IPS-20b (cell line): ENCODE data around the gene ZNF573.

Source experiments
- H3K27ac ChIP-seq: one replicate; pipeline ENCODE4 v1.5.1; 2013; ENCODE audit warnings: low read length
- H3K27me3 ChIP-seq: 2 replicates; pipeline ENCODE4 v1.6.1; 2013; ENCODE audit warnings: mild to moderate bottlenecking, low read length, inconsistent platforms; ENCODE audit not compliant: insufficient read depth
- H3K36me3 ChIP-seq: 2 replicates; pipeline ENCODE4 v1.6.1; 2013; ENCODE audit warnings: low read depth, mild to moderate bottlenecking, inconsistent platforms, low read length, moderate library complexity; ENCODE audit not compliant: insufficient read depth
- H3K4me1 ChIP-seq: 2 replicates; pipeline ENCODE4 v1.6.1; 2013; ENCODE audit warnings: mild to moderate bottlenecking, control low read depth, inconsistent platforms, low read length, moderate library complexity; ENCODE audit not compliant: insufficient read depth
- H3K4me3 ChIP-seq: 2 replicates; pipeline ENCODE4 v1.5.1; 2013; ENCODE audit warnings: mild to moderate bottlenecking, low read length, inconsistent platforms
- H3K9ac ChIP-seq: 2 replicates; pipeline ENCODE4 v1.6.1; 2013; ENCODE audit warnings: low read depth, mild to moderate bottlenecking, inconsistent platforms, low read length, moderate library complexity
- H3K9me3 ChIP-seq: 2 replicates; pipeline ENCODE4 v1.6.1; 2013; ENCODE audit warnings: mild to moderate bottlenecking, low read depth, low read length, inconsistent platforms; ENCODE audit not compliant: insufficient read depth

Gene ZNF573

GRCh38 chr19:37738371-37738770 lies 41.0 kb downstream of the ZNF573 start:
- Histone ChIP-seq H3K27ac (no peak overlapping the region), H3K9me3 (peaks cover 35% of the 10 kb centered on the region), H3K27me3 (no peaks in the 10 kb centered on the region), H3K4me3 (no peak overlapping the region), H3K36me3 (peaks cover 26% of the 10 kb centered on the region), H3K4me1 (no peaks in the 10 kb centered on the region), H3K9ac (no peak overlapping the region)

GRCh38 chr19:37725181-37725580 lies 54.2 kb downstream of the ZNF573 start:
- H3K4me1 ChIP-seq, result no peaks in the 10 kb centered on the region
- H3K27ac ChIP-seq, result no peak overlapping the region
- no peak overlapping the region for H3K4me3 ChIP-seq
- no peaks in the 10 kb centered on the region for H3K9me3 ChIP-seq
- no peak overlapping the region for H3K9ac ChIP-seq
- H3K27me3 ChIP-seq, result no peaks in the 10 kb centered on the region
- no peaks in the 10 kb centered on the region for H3K36me3 ChIP-seq

GRCh38 chr19:37719927-37720265 lies 59.5 kb downstream of the ZNF573 start:
- H3K4me1 ChIP-seq, result peaks cover 18% of the 10 kb centered on the region; the same call in 1 of the 2 replicates
- H3K4me3 ChIP-seq, result peak overlapping the region; percentile 94; the same call in 1 of the 2 replicates
- peaks cover 2% of the 10 kb centered on the region; the same call in 1 of the 2 replicates for H3K36me3 ChIP-seq
- H3K9ac ChIP-seq, result no peak overlapping the region
- no peaks in the 10 kb centered on the region for H3K9me3 ChIP-seq
- no peaks in the 10 kb centered on the region for H3K27me3 ChIP-seq
- no peak overlapping the region for H3K27ac ChIP-seq

GRCh38 chr19:37719111-37719926 lies 60.1 kb downstream of the ZNF573 start, which contains the start of gene ZNF607:
Gene ZNF607, minus strand, starts transcription at chr19:37719761. Its CDS starts 8,143 bp downstream, at chr19:37711618.
- Histone ChIP-seq H3K4me3 (peak within 1 kb of the TSS; percentile 94), H3K27me3 (no peaks in the 10 kb centered on the region), H3K36me3 (peaks cover 8% of the 10 kb centered on the region; the same call in 1 of the 2 replicates), H3K9me3 (no peaks in the 10 kb centered on the region), H3K27ac (no peak within 1 kb of the TSS), H3K9ac (peak within 1 kb of the TSS; percentile 84), H3K4me1 (peaks cover 18% of the 10 kb centered on the region; the same call in 1 of the 2 replicates)

- Histone ChIP-seq H3K9me3 (no peaks in the 10 kb centered on the region), H3K27ac (no peak overlapping the region), H3K9ac (peak overlapping the region; percentile 84; the same call in 1 of the 2 replicates), H3K4me1 (peaks cover 18% of the 10 kb centered on the region; the same call in 1 of the 2 replicates), H3K4me3 (peak overlapping the region; percentile 94), H3K27me3 (no peaks in the 10 kb centered on the region), H3K36me3 (peaks cover 8% of the 10 kb centered on the region; the same call in 1 of the 2 replicates)
Observed at GRCh38 chr19:37718304-37718703, 61.1 kb downstream of the ZNF573 start.

- Histone ChIP-seq H3K4me1 (peaks cover 18% of the 10 kb centered on the region; the same call in 1 of the 2 replicates), H3K27ac (peak overlapping the region; percentile 44), H3K9ac (peak overlapping the region; percentile 15; the same call in 1 of the 2 replicates), H3K27me3 (no peaks in the 10 kb centered on the region), H3K4me3 (peak overlapping the region; percentile 26; the same call in 1 of the 2 replicates), H3K9me3 (no peaks in the 10 kb centered on the region), H3K36me3 (peaks cover 17% of the 10 kb centered on the region)
Observed at GRCh38 chr19:37716140-37716539, 63.2 kb downstream of the ZNF573 start.

- no peaks in the 10 kb centered on the region for H3K4me1 ChIP-seq
- no peak overlapping the region for H3K4me3 ChIP-seq
- no peak overlapping the region for H3K27ac ChIP-seq
- H3K36me3 ChIP-seq, result peaks cover 60% of the 10 kb centered on the region
- H3K9ac ChIP-seq, result no peak overlapping the region
- H3K27me3 ChIP-seq, result no peaks in the 10 kb centered on the region
- no peaks in the 10 kb centered on the region for H3K9me3 ChIP-seq
Observed at GRCh38 chr19:37706052-37706605, 73.3 kb downstream of the ZNF573 start.

- no peak overlapping the region for H3K27ac ChIP-seq
- peaks cover 54% of the 10 kb centered on the region for H3K36me3 ChIP-seq
- H3K4me1 ChIP-seq, result peaks cover 3% of the 10 kb centered on the region; the same call in 1 of the 2 replicates
- no peak overlapping the region for H3K9ac ChIP-seq
- no peak overlapping the region for H3K4me3 ChIP-seq
- peaks cover 3% of the 10 kb centered on the region; the same call in 1 of the 2 replicates for H3K9me3 ChIP-seq
- peaks cover 10% of the 10 kb centered on the region; the same call in 1 of the 2 replicates for H3K27me3 ChIP-seq
Observed at GRCh38 chr19:37699057-37699456, 80.3 kb downstream of the ZNF573 start.

GRCh38 chr19:37698216-37698615 lies 81.2 kb downstream of the ZNF573 start:
- Histone ChIP-seq H3K9ac (no peak overlapping the region), H3K27ac (no peak overlapping the region), H3K27me3 (peaks cover 19% of the 10 kb centered on the region; the same call in 1 of the 2 replicates), H3K9me3 (peaks cover 3% of the 10 kb centered on the region; the same call in 1 of the 2 replicates), H3K36me3 (peaks cover 47% of the 10 kb centered on the region), H3K4me1 (peaks cover 3% of the 10 kb centered on the region; the same call in 1 of the 2 replicates), H3K4me3 (no peak overlapping the region)

GRCh38 chr19:37695144-37695899 lies 84.1 kb downstream of the ZNF573 start:
- H3K9ac ChIP-seq, result no peak overlapping the region
- H3K4me1 ChIP-seq, result peaks cover 3% of the 10 kb centered on the region; the same call in 1 of the 2 replicates
- H3K4me3 ChIP-seq, result no peak overlapping the region
- H3K9me3 ChIP-seq, result peaks cover 3% of the 10 kb centered on the region; the same call in 1 of the 2 replicates
- H3K36me3 ChIP-seq, result peaks cover 37% of the 10 kb centered on the region
- H3K27me3 ChIP-seq, result peaks cover 32% of the 10 kb centered on the region; the same call in 1 of the 2 replicates
- no peak overlapping the region for H3K27ac ChIP-seq

- peaks cover 32% of the 10 kb centered on the region; the same call in 1 of the 2 replicates for H3K27me3 ChIP-seq
- no peak overlapping the region for H3K9ac ChIP-seq
- peaks cover 15% of the 10 kb centered on the region for H3K36me3 ChIP-seq
- no peak overlapping the region for H3K27ac ChIP-seq
- no peaks in the 10 kb centered on the region for H3K9me3 ChIP-seq
- H3K4me1 ChIP-seq, result peaks cover 3% of the 10 kb centered on the region; the same call in 1 of the 2 replicates
- no peak overlapping the region for H3K4me3 ChIP-seq
Observed at GRCh38 chr19:37692956-37693620, 86.3 kb downstream of the ZNF573 start.
